A673 (cell line): ENCODE data around the gene NUDT3. TPM values are rescaled to one million over a fixed set of nuclear protein-coding genes. Genes with fewer than 3 reads are reported as not detected.
"Not testable (repeated sequence)": the region's sequence is repeated elsewhere in the genome, so short reads cannot be mapped to it uniquely, and the experiment has no call there.

Source experiments
- BruUV-seq: library from RNA; stranded (reverse); fragments of 400-500 nt; replicated peaks from 2 replicates; lab custom pipeline; 2021; lab: Mats Ljungman, UMichigan
- CTCF ChIA-PET: fragments of 300-600 bp; sonication (Branson Sonifier 250); formaldehyde crosslinking; loops from one replicate; lab custom pipeline; 2022; ENCODE audit warnings: antibody characterized with exemption; lab: Charles Lee
- POLR2A ChIA-PET: fragments of 300-600 bp; sonication (Branson Sonifier 250); formaldehyde crosslinking; loops from one replicate; lab custom pipeline; 2022; ENCODE audit warnings: antibody characterized with exemption; ENCODE audit not compliant: low non-redundant PET; lab: Charles Lee
- DNase-seq: peaks from one replicate; pipeline ENCODE4 v3.0.0-alpha.2; 2015; ENCODE audit warnings: low spot score
- H3K27ac ChIP-seq: fragments of 200-600 bp; sonication (generic); 2 replicates; pipeline ENCODE4 v1.5.1; 2016; ENCODE audit warnings: mixed run types, low read depth, mild to moderate bottlenecking, mixed read lengths, antibody characterized with exemption, low read length; ENCODE audit not compliant: poor library complexity, severe bottlenecking
- H3K27me3 ChIP-seq: fragments of 200-600 bp; sonication (generic); replicated peaks from 2 replicates; pipeline ENCODE4 v1.6.1; 2017; ENCODE audit warnings: mixed run types, low read depth, mild to moderate bottlenecking, mixed read lengths, antibody characterized with exemption, low read length; ENCODE audit not compliant: insufficient read depth, poor library complexity
- H3K36me3 ChIP-seq: fragments of 200-600 bp; sonication (generic); 2 replicates; pipeline ENCODE4 v1.6.1; 2016; ENCODE audit warnings: mixed run types, mild to moderate bottlenecking, mixed read lengths, antibody characterized with exemption, low read length; ENCODE audit not compliant: insufficient read depth, poor library complexity, severe bottlenecking
- H3K4me1 ChIP-seq: fragments of 200-600 bp; sonication (generic); 2 replicates; pipeline ENCODE4 v1.6.1; 2017; ENCODE audit warnings: mixed run types, mild to moderate bottlenecking, mixed read lengths, antibody characterized with exemption, low read length; ENCODE audit not compliant: insufficient read depth, poor library complexity, severe bottlenecking
- H3K4me3 ChIP-seq: fragments of 200-600 bp; sonication (generic); 2 replicates; pipeline ENCODE4 v1.5.1; 2016; ENCODE audit warnings: low read depth, mixed run types, mild to moderate bottlenecking, mixed read lengths, low read length; ENCODE audit not compliant: poor library complexity, severe bottlenecking
- H3K9me3 ChIP-seq: fragments of 200-600 bp; sonication (generic); 2 replicates; pipeline ENCODE4 v1.6.1; 2016; ENCODE audit warnings: mixed run types, low read depth, mild to moderate bottlenecking, mixed read lengths, antibody characterized with exemption, low read length; ENCODE audit not compliant: poor library complexity, severe bottlenecking
- CTCF ChIP-seq: fragments of 300-800, 200-600 bp; sonication (generic); conservative IDR thresholded peaks from 2 replicates; pipeline ENCODE4 v1.5.1; 2017; ENCODE audit warnings: low read depth, mild to moderate bottlenecking, antibody characterized with exemption, low read length, moderate library complexity, mixed read lengths
- EZH2 ChIP-seq: fragments of 200-600 bp; sonication (generic); IDR thresholded peaks from 2 replicates; pipeline ENCODE4 v1.6.1; 2017; ENCODE audit warnings: borderline replicate concordance, low read depth, mild to moderate bottlenecking, mixed read lengths, antibody characterized with exemption, low read length; ENCODE audit not compliant: poor library complexity, severe bottlenecking
- intact Hi-C: fragments of 100-400 bp; cut with micrococcal nuclease; formaldehyde crosslinking; loops from one replicate; pipeline ENCODE4 v1.10.0; 2022; ENCODE audit not compliant: unreplicated experiment
- total RNA-seq: library from RNA; stranded (reverse); gene quantifications from 2 replicates; pipeline ENCODE4 v1.2.3, GENCODE V29; 2021

Gene NUDT3
- total RNA-seq, 1 experiment from 2014 or later, result 34.1 TPM

GRCh38 chr6:34355889-34356288 lies 36.6 kb downstream of the NUDT3 start:
- no peaks in the 10 kb centered on the region for H3K36me3 ChIP-seq
- ChIA-PET POLR2A (no interaction called here), CTCF (no interaction called here)
- H3K9me3 ChIP-seq, result no peaks in the 10 kb centered on the region
- BruUV-seq, result no TSS peak
- H3K27me3 ChIP-seq, result no peaks in the 10 kb centered on the region
- peaks cover 25% of the 10 kb centered on the region for H3K4me1 ChIP-seq
- intact Hi-C loops, result no loop called here
- no peak overlapping the region for H3K4me3 ChIP-seq
- DNase-seq, result no peak
- H3K27ac ChIP-seq, result no peak overlapping the region
- TF ChIP-seq EZH2, result no peak
- no peak for TF ChIP-seq CTCF

GRCh38 chr6:34354230-34354629 lies 38.2 kb downstream of the NUDT3 start:
- not testable (repeated sequence) for H3K27ac ChIP-seq

GRCh38 chr6:34353530-34353929 lies 38.9 kb downstream of the NUDT3 start:
- H3K4me3 ChIP-seq, H3K27ac ChIP-seq, intact Hi-C loops, H3K27me3 ChIP-seq, DNase-seq, H3K36me3 ChIP-seq, POLR2A ChIA-PET, CTCF ChIA-PET, H3K9me3 ChIP-seq, BruUV-seq: not testable (repeated sequence)
- H3K4me1 ChIP-seq, result peaks cover 21% of the 10 kb centered on the region

More at GRCh38 chr6:34354230-34354629, 38.2 kb downstream of the NUDT3 start:
- BruUV-seq, H3K9me3 ChIP-seq, DNase-seq, POLR2A ChIA-PET, CTCF ChIA-PET, H3K4me3 ChIP-seq, H3K36me3 ChIP-seq, intact Hi-C loops, H3K27me3 ChIP-seq: not testable (repeated sequence)
- peaks cover 27% of the 10 kb centered on the region for H3K4me1 ChIP-seq

- H3K36me3 ChIP-seq, result no peaks in the 10 kb centered on the region
- ChIA-PET POLR2A (no interaction called here), CTCF (no interaction called here)
- DNase-seq, result no peak
- H3K9me3 ChIP-seq, result no peaks in the 10 kb centered on the region
- intact Hi-C loops, result no loop called here
- no TSS peak for BruUV-seq
- peaks cover 11% of the 10 kb centered on the region for H3K4me1 ChIP-seq
- no peak overlapping the region for H3K27ac ChIP-seq
- TF ChIP-seq CTCF, result no peak
- no peak for TF ChIP-seq EZH2
- no peaks in the 10 kb centered on the region for H3K27me3 ChIP-seq
- no peak overlapping the region for H3K4me3 ChIP-seq
These were observed 40.0 kb downstream of the NUDT3 start for GRCh38 chr6:34352305-34352937.
